Measurements from ENCODE around the gene THOC5.
A peak's percentile ranks its signal among the peaks of the same experiment; 100 is the strongest.

Gene THOC5

DNA sequence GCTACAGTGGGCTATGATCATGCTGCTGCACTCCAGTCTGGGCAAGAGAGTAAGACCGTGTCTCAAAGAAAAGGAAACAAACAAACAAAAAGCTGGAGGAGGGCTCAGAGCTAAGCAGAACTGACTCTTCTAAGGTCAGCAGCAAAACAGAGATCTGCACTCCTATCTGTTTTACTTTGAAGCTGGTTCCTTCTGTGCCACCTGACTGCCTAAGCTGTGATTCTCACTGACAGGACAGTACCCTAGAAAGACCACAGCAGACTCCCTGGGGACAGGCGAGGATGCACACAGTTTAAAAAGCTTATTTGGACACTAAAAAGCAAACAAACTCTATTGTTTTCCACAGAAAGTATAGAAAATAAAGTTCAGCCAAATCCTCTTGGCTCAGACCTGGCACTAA lies 43.0 kb downstream of the THOC5 start:
- Histone ChIP-seq H2BK120ac (ENCODE audit: low read depth, low read length) (no peak overlapping the region), H2BK15ac (ENCODE audit: low read depth, poor library complexity, severe bottlenecking) (no peak overlapping the region), H4K91ac (ENCODE audit: low read length) (no peak overlapping the region), H3K4me1 (ENCODE audit: control insufficient read depth, insufficient read depth, low read depth, low read length) (no peaks in the 10 kb centered on the region), H4K8ac (ENCODE audit: low read length) (no peak overlapping the region), H3K9ac (ENCODE audit: low read length) (no peak overlapping the region), H2BK5ac (ENCODE audit: low read depth, low read length, poor library complexity, severe bottlenecking) (no peak overlapping the region), H3K14ac (ENCODE audit: low read length in 2 of 2) (no peak overlapping the region), H2AK5ac (ENCODE audit: low read length, severe bottlenecking) (no peak overlapping the region), H2BK12ac (ENCODE audit: low read length in 2 of 2) (no peak overlapping the region), H3K27ac (ENCODE audit: low read length, poor library complexity, severe bottlenecking) (no peak overlapping the region), H3K9me3 (ENCODE audit: control insufficient read depth, low read length) (no peaks in the 10 kb centered on the region), H3K18ac (ENCODE audit: low read depth in 1 of 2, low read length in 2 of 2) (no peak overlapping the region), H3K4me3 (ENCODE audit: insufficient read depth in 1 of 2, low read depth in 1 of 2, low read length in 2 of 2) (no peak overlapping the region), H3K4me2 (ENCODE audit: low read length, poor library complexity, severe bottlenecking) (no peak overlapping the region), H3K4ac (ENCODE audit: low read depth in 1 of 2, low read length in 2 of 2) (no peak overlapping the region), H3K23ac (ENCODE audit: low read length in 2 of 2) (no peak overlapping the region), H2AFZ (ENCODE audit: low read depth, low read length) (no peak overlapping the region), H3K79me1 (replicated peaks; ENCODE audit: low read length, poor library complexity, severe bottlenecking) (peaks cover 14% of the 10 kb centered on the region), H3K27me3 (ENCODE audit: control insufficient read depth in 1 of 2, insufficient read depth in 1 of 2, low read length in 2 of 2) (no peaks in the 10 kb centered on the region), H3K36me3 (ENCODE audit: control insufficient read depth in 1 of 2, insufficient read depth in 2 of 2, low read depth in 1 of 2, low read length in 2 of 2) (peaks cover 71 to 82% of the 10 kb centered on the region in 2 experiments)
- no peak for DNase-seq
- 96% methylated on average over 2 of the region's 2 CpGs for WGBS

DNA sequence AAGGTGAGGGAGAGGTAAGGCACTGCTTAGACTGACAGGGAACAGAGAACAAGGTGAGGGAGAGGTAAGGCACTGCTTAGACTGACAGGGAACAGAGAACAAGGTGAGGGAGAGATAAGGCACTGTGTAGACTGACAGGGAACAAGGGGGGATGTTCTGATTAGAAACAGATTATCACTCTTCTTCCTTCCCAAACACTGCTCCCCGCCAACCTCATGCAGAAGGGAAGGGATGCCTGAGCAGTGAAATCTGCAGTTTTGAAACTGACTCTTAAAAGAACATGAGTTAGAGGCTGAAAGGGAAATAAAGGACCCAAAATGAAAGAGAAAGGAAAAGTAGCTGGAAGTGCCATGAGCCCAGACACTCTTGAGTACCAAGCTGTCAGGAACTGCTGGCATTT lies 43.7 kb downstream of the THOC5 start:
- no peak for DNase-seq
- Histone ChIP-seq H3K79me1 (replicated peaks; ENCODE audit: low read length, poor library complexity, severe bottlenecking) (peaks cover 12% of the 10 kb centered on the region), H3K9ac (ENCODE audit: low read length) (no peak overlapping the region), H3K4ac (ENCODE audit: low read depth in 1 of 2, low read length in 2 of 2) (no peak overlapping the region), H3K9me3 (ENCODE audit: control insufficient read depth, low read length) (no peaks in the 10 kb centered on the region), H2AK5ac (ENCODE audit: low read length, severe bottlenecking) (no peak overlapping the region), H3K27me3 (ENCODE audit: control insufficient read depth in 1 of 2, insufficient read depth in 1 of 2, low read length in 2 of 2) (no peaks in the 10 kb centered on the region), H3K4me3 (ENCODE audit: insufficient read depth in 1 of 2, low read depth in 1 of 2, low read length in 2 of 2) (no peak overlapping the region), H3K14ac (ENCODE audit: low read length in 2 of 2) (no peak overlapping the region), H2BK5ac (ENCODE audit: low read depth, low read length, poor library complexity, severe bottlenecking) (no peak overlapping the region), H3K4me2 (ENCODE audit: low read length, poor library complexity, severe bottlenecking) (no peak overlapping the region), H3K36me3 (ENCODE audit: control insufficient read depth in 1 of 2, insufficient read depth in 2 of 2, low read depth in 1 of 2, low read length in 2 of 2) (peaks cover 70 to 79% of the 10 kb centered on the region in 2 experiments), H4K8ac (ENCODE audit: low read length) (no peak overlapping the region), H3K27ac (ENCODE audit: low read length, poor library complexity, severe bottlenecking) (no peak overlapping the region), H3K18ac (ENCODE audit: low read depth in 1 of 2, low read length in 2 of 2) (no peak overlapping the region), H3K4me1 (ENCODE audit: control insufficient read depth, insufficient read depth, low read depth, low read length) (no peaks in the 10 kb centered on the region), H2BK120ac (ENCODE audit: low read depth, low read length) (no peak overlapping the region), H2BK12ac (ENCODE audit: low read length in 2 of 2) (no peak overlapping the region), H4K91ac (ENCODE audit: low read length) (no peak overlapping the region), H3K23ac (ENCODE audit: low read length in 2 of 2) (no peak overlapping the region), H2AFZ (ENCODE audit: low read depth, low read length) (no peak overlapping the region), H2BK15ac (ENCODE audit: low read depth, poor library complexity, severe bottlenecking) (no peak overlapping the region)
- WGBS: 100% methylated on average over 1 of the region's 1 CpG

DNA sequence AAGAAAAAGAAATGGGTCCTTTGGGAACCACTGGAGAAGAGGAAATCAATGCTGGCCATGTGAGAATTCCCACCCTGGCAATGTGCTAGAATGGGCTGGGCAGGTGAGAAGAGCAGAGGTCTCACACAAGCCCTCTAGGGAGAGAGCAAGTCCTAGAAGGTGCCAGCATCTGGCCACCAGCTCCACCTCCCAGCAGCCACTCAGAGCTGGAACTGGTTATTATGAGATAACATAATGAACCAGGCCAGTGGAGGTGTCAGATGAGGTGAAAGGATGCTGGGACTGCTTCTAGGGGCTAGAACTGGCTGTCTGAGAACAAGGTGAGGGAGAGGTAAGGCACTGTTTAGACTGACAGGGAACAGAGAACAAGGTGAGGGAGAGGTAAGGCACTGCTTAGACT lies 44.3 kb downstream of the THOC5 start:
- Histone ChIP-seq H2BK15ac (ENCODE audit: low read depth, poor library complexity, severe bottlenecking) (no peak overlapping the region), H2BK12ac (ENCODE audit: low read length in 2 of 2) (no peak overlapping the region), H3K27me3 (ENCODE audit: control insufficient read depth in 1 of 2, insufficient read depth in 1 of 2, low read length in 2 of 2) (no peaks in the 10 kb centered on the region), H3K27ac (ENCODE audit: low read length, poor library complexity, severe bottlenecking) (no peak overlapping the region), H2BK5ac (ENCODE audit: low read depth, low read length, poor library complexity, severe bottlenecking) (no peak overlapping the region), H2AFZ (ENCODE audit: low read depth, low read length) (no peak overlapping the region), H3K4me3 (ENCODE audit: insufficient read depth in 1 of 2, low read depth in 1 of 2, low read length in 2 of 2) (no peak overlapping the region), H3K14ac (ENCODE audit: low read length in 2 of 2) (no peak overlapping the region), H3K9ac (ENCODE audit: low read length) (no peak overlapping the region), H4K91ac (ENCODE audit: low read length) (no peak overlapping the region), H3K36me3 (ENCODE audit: control insufficient read depth in 1 of 2, insufficient read depth in 2 of 2, low read depth in 1 of 2, low read length in 2 of 2) (peaks cover 67 to 79% of the 10 kb centered on the region in 2 experiments), H3K18ac (ENCODE audit: low read depth in 1 of 2, low read length in 2 of 2) (no peak overlapping the region), H3K4me2 (ENCODE audit: low read length, poor library complexity, severe bottlenecking) (no peak overlapping the region), H2BK120ac (ENCODE audit: low read depth, low read length) (no peak overlapping the region), H3K9me3 (ENCODE audit: control insufficient read depth, low read length) (no peaks in the 10 kb centered on the region), H2AK5ac (ENCODE audit: low read length, severe bottlenecking) (no peak overlapping the region), H4K8ac (ENCODE audit: low read length) (no peak overlapping the region), H3K23ac (ENCODE audit: low read length in 2 of 2) (no peak overlapping the region), H3K4me1 (ENCODE audit: control insufficient read depth, insufficient read depth, low read depth, low read length) (no peaks in the 10 kb centered on the region), H3K4ac (ENCODE audit: low read depth in 1 of 2, low read length in 2 of 2) (no peak overlapping the region), H3K79me1 (replicated peaks; ENCODE audit: low read length, poor library complexity, severe bottlenecking) (peaks cover 12% of the 10 kb centered on the region)
- no peak for DNase-seq

DNA sequence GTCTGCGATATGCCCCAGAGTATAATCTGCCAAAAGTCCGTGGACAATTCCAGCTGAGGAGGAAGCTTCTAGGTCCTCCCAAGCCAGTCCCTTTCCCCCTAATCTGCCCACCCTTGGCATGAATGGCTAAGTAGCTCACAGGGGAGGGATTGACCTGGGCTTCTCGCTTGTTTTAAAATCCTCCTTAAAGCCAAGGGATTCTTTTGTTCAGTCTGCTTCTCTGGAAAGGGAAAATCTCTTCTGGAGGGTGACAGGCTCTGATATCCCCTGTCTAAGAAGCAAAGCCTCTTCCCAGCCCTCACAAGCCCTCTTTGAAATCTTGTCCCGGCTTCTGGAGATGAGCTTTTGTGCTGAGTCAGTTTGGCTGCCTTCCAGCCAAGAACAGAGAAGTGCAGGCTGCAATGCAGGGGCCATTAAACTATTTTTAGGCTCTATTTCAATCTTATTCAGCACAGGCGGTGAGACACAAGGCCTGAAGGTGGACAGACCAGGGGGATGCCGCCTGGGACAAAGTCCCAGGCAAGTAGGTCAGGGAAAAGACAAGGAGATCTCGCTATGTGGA lies 49.7 kb downstream of the THOC5 start:
- 66% methylated on average over 7 of the region's 7 CpGs for WGBS
- peak overlapping the region; percentile 30 for H3K27ac ChIP-seq (ENCODE audit: low read length, poor library complexity, severe bottlenecking)
- DNase-seq: peak; percentile 82
- H3K4me3 ChIP-seq (ENCODE audit: insufficient read depth in 1 of 2, low read depth in 1 of 2, low read length in 2 of 2): no peak overlapping the region
- no peak overlapping the region for H2AFZ ChIP-seq (ENCODE audit: low read depth, low read length)
- peaks cover 4% of the 10 kb centered on the region for H3K4me1 ChIP-seq (ENCODE audit: control insufficient read depth, insufficient read depth, low read depth, low read length)
- H3K23ac ChIP-seq (ENCODE audit: low read length in 2 of 2): no peak overlapping the region
- H2AK5ac ChIP-seq (ENCODE audit: low read length, severe bottlenecking): peak overlapping the region; percentile 9
- H3K14ac ChIP-seq (ENCODE audit: low read length in 2 of 2): no peak overlapping the region
- no peak overlapping the region for H2BK5ac ChIP-seq (ENCODE audit: low read depth, low read length, poor library complexity, severe bottlenecking)
- no peaks in the 10 kb centered on the region for H3K27me3 ChIP-seq (ENCODE audit: control insufficient read depth in 1 of 2, insufficient read depth in 1 of 2, low read length in 2 of 2)
- peaks cover 3% of the 10 kb centered on the region for H3K79me1 ChIP-seq (replicated peaks; ENCODE audit: low read length, poor library complexity, severe bottlenecking)
- H3K4me2 ChIP-seq (ENCODE audit: low read length, poor library complexity, severe bottlenecking): no peak overlapping the region
- no peak overlapping the region for H3K4ac ChIP-seq (ENCODE audit: low read depth in 1 of 2, low read length in 2 of 2)
- no peak overlapping the region for H2BK12ac ChIP-seq (ENCODE audit: low read length in 2 of 2)
- H2BK120ac ChIP-seq (ENCODE audit: low read depth, low read length): no peak overlapping the region
- H3K9ac ChIP-seq (ENCODE audit: low read length): peak overlapping the region; percentile 72
- H4K91ac ChIP-seq (ENCODE audit: low read length): no peak overlapping the region
- H2BK15ac ChIP-seq (ENCODE audit: low read depth, poor library complexity, severe bottlenecking): peak overlapping the region; percentile 15
- H4K8ac ChIP-seq (ENCODE audit: low read length): peak overlapping the region; percentile 87
- peaks cover 34 to 52% of the 10 kb centered on the region in 2 experiments for H3K36me3 ChIP-seq (ENCODE audit: control insufficient read depth in 1 of 2, insufficient read depth in 2 of 2, low read depth in 1 of 2, low read length in 2 of 2)
- H3K18ac ChIP-seq (ENCODE audit: low read depth in 1 of 2, low read length in 2 of 2): peak overlapping the region in 1 of 2 experiments; percentile 95
- H3K9me3 ChIP-seq (ENCODE audit: control insufficient read depth, low read length): no peaks in the 10 kb centered on the region
